ENCODE data around the gene OPCML. TPM values are rescaled to one million over a fixed set of nuclear protein-coding genes. Genes with fewer than 3 reads are reported as not detected.

The OPCML gene
- total and polyA plus RNA-seq, 2 experiments from 2014 or later = 1.2 to 4.4 TPM

DNA sequence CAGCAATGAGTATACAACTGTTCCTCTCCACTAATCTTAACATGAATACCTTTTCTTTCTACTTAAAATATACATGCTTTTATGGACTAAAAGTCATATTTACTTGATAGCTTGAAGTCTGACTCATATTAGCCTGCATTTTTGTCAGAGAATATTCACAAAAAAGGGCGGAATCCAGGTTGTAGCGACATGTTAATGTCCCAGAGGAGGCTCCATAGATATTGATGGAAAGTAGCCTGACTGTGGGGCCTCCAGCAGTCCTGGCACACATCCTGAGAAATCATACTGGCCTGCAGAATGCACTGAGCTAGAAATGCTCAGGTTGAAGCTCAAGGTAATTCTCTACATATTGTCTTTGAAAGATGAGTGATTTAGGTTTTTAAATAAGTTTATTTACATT, 1110.7 kb downstream of the OPCML start (continued):
- TF ChIP-seq, protein P1, sequence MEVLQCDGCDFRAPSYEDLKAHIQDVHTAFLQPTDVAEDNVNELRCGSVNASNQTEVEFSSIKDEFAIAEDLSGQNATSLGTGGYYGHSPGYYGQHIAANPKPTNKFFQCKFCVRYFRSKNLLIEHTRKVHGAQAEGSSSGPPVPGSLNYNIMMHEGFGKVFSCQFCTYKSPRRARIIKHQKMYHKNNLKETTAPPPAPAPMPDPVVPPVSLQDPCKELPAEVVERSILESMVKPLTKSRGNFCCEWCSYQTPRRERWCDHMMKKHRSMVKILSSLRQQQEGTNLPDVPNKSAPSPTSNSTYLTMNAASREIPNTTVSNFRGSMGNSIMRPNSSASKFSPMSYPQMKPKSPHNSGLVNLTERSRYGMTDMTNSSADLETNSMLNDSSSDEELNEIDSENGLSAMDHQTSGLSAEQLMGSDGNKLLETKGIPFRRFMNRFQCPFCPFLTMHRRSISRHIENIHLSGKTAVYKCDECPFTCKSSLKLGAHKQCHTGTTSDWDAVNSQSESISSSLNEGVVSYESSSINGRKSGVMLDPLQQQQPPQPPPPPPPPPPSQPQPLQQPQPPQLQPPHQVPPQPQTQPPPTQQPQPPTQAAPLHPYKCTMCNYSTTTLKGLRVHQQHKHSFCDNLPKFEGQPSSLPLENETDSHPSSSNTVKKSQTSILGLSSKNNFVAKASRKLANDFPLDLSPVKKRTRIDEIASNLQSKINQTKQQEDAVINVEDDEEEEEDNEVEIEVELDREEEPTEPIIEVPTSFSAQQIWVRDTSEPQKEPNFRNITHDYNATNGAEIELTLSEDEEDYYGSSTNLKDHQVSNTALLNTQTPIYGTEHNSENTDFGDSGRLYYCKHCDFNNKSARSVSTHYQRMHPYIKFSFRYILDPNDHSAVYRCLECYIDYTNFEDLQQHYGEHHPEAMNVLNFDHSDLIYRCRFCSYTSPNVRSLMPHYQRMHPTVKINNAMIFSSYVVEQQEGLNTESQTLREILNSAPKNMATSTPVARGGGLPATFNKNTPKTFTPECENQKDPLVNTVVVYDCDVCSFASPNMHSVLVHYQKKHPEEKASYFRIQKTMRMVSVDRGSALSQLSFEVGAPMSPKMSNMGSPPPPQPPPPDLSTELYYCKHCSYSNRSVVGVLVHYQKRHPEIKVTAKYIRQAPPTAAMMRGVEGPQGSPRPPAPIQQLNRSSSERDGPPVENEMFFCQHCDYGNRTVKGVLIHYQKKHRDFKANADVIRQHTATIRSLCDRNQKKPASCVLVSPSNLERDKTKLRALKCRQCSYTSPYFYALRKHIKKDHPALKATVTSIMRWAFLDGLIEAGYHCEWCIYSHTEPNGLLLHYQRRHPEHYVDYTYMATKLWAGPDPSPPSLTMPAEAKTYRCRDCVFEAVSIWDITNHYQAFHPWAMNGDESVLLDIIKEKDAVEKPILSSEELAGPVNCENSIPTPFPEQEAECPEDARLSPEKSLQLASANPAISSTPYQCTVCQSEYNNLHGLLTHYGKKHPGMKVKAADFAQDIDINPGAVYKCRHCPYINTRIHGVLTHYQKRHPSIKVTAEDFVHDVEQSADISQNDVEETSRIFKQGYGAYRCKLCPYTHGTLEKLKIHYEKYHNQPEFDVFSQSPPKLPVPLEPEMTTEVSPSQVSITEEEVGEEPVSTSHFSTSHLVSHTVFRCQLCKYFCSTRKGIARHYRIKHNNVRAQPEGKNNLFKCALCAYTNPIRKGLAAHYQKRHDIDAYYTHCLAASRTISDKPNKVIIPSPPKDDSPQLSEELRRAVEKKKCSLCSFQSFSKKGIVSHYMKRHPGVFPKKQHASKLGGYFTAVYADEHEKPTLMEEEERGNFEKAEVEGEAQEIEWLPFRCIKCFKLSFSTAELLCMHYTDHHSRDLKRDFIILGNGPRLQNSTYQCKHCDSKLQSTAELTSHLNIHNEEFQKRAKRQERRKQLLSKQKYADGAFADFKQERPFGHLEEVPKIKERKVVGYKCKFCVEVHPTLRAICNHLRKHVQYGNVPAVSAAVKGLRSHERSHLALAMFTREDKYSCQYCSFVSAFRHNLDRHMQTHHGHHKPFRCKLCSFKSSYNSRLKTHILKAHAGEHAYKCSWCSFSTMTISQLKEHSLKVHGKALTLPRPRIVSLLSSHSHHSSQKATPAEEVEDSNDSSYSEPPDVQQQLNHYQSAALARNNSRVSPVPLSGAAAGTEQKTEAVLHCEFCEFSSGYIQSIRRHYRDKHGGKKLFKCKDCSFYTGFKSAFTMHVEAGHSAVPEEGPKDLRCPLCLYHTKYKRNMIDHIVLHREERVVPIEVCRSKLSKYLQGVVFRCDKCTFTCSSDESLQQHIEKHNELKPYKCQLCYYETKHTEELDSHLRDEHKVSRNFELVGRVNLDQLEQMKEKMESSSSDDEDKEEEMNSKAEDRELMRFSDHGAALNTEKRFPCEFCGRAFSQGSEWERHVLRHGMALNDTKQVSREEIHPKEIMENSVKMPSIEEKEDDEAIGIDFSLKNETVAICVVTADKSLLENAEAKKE (CRISPR knock-in tag; IDR thresholded peaks at IDR 0.05) = no peak

DNA sequence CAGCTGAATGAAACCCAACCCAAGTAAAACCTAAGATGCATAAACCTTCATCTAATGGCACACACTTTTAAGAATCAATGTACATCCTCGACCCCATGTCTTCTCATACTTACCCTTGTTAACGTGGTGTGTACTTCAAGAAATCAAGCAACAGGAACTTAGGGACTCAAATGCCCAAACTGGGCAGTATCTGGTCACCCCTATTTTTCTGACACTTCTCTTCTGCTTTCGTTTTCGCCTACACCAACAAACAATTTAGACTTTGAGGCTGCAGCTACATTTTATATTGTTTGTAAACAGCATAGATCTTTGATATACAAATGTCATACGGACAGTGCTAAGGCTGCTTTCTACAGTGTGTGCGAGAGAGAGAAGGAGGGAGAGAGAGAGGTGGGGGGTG, 1117.8 kb downstream of the OPCML start:
- ATAC-seq = no peak
- Histone ChIP-seq H3K9me2 (ENCODE audit: insufficient read depth) (no peaks in the 10 kb centered on the region), H3K4me2 (no peak overlapping the region), H3K79me2 (replicated peaks; ENCODE audit: insufficient read depth) (no peaks in the 10 kb centered on the region), H3K36me3 (ENCODE audit: insufficient read depth) (no peaks in the 10 kb centered on the region), H3K4me3 (no peak overlapping the region), H3K4me1 (ENCODE audit: insufficient read depth) (no peaks in the 10 kb centered on the region), H2AFZ (no peak overlapping the region), H3K27me3 (ENCODE audit: insufficient read depth) (no peaks in the 10 kb centered on the region), H4K20me1 (replicated peaks; ENCODE audit: insufficient read depth) (no peaks in the 10 kb centered on the region), H3F3A (replicated peaks; ENCODE audit: low read depth) (no peaks in the 10 kb centered on the region), H3K27ac (ENCODE audit: low read depth) (no peak overlapping the region)
- TF ChIP-seq JUNB (IDR thresholded peaks at IDR 0.05; ENCODE audit: unreplicated experiment) = no peak
- Mint-ChIP-seq H3K4me3 (no peak overlapping the region), H3K36me3 (ENCODE audit: low read depth) (no peaks in the 10 kb centered on the region), H3K4me1 (no peaks in the 10 kb centered on the region), H3K27ac (no peak overlapping the region), H3K27me3 (ENCODE audit: insufficient read depth, low read depth, poor library complexity) (no peaks in the 10 kb centered on the region), H3K9me3 (no peaks in the 10 kb centered on the region)
- DNase-seq (ENCODE audit: low spot score) = no peak

DNA sequence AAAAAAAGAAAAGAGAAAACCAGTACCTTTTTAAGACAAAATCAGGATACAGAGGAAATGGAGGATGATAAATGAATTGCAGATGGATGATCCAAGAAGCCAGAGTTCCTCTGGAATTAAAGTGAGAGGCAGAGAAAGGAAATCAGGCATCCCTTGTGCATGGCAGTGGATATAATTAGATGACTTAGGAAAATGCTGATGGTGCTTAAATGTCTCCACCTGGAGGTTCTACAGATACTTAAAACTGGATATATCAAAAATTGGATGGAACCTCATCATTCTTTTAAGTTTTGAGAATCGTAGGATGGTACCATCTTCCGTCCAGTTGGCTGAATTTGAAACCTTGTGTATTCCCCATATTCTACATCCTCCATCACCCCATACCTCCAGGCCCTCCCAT, 1121.9 kb downstream of the OPCML start:
- H3K27ac ChIP-seq (ENCODE audit: low read depth) = no peak overlapping the region
- H3K27me3 Mint-ChIP-seq (ENCODE audit: insufficient read depth, low read depth, poor library complexity) = no peaks in the 10 kb centered on the region
- H3K4me2 ChIP-seq = no peak overlapping the region
- H3K4me1 ChIP-seq (ENCODE audit: insufficient read depth) = peaks cover 11% of the 10 kb centered on the region; the same call in 1 of the 2 replicates
- no peaks in the 10 kb centered on the region for H3K36me3 ChIP-seq (ENCODE audit: insufficient read depth)
- no peak for DNase-seq (ENCODE audit: low spot score)
- no peak overlapping the region for H2AFZ ChIP-seq
- no peaks in the 10 kb centered on the region for H3K79me2 ChIP-seq (replicated peaks; ENCODE audit: insufficient read depth)
- H3K4me1 Mint-ChIP-seq = peaks cover 12% of the 10 kb centered on the region; the same call in 2 of the 3 replicates
- H4K20me1 ChIP-seq (replicated peaks; ENCODE audit: insufficient read depth) = no peaks in the 10 kb centered on the region
- H3K4me3 Mint-ChIP-seq = no peak overlapping the region
- no peaks in the 10 kb centered on the region for H3K9me3 Mint-ChIP-seq
- no peaks in the 10 kb centered on the region for H3K36me3 Mint-ChIP-seq (ENCODE audit: low read depth)
- H3K4me3 ChIP-seq = no peak overlapping the region
- no peaks in the 10 kb centered on the region for H3K9me2 ChIP-seq (ENCODE audit: insufficient read depth)
- no peaks in the 10 kb centered on the region for H3K27me3 ChIP-seq (ENCODE audit: insufficient read depth)
- H3F3A ChIP-seq (replicated peaks; ENCODE audit: low read depth) = no peaks in the 10 kb centered on the region
- no peak overlapping the region for H3K27ac Mint-ChIP-seq
- no peak for ATAC-seq
- TF ChIP-seq JUNB (IDR thresholded peaks at IDR 0.05; ENCODE audit: unreplicated experiment) = no peak
- TF ChIP-seq NANOG (IDR thresholded peaks at IDR 0.05; ENCODE audit: borderline replicate concordance) = no peak
- TF ChIP-seq, protein P2, sequence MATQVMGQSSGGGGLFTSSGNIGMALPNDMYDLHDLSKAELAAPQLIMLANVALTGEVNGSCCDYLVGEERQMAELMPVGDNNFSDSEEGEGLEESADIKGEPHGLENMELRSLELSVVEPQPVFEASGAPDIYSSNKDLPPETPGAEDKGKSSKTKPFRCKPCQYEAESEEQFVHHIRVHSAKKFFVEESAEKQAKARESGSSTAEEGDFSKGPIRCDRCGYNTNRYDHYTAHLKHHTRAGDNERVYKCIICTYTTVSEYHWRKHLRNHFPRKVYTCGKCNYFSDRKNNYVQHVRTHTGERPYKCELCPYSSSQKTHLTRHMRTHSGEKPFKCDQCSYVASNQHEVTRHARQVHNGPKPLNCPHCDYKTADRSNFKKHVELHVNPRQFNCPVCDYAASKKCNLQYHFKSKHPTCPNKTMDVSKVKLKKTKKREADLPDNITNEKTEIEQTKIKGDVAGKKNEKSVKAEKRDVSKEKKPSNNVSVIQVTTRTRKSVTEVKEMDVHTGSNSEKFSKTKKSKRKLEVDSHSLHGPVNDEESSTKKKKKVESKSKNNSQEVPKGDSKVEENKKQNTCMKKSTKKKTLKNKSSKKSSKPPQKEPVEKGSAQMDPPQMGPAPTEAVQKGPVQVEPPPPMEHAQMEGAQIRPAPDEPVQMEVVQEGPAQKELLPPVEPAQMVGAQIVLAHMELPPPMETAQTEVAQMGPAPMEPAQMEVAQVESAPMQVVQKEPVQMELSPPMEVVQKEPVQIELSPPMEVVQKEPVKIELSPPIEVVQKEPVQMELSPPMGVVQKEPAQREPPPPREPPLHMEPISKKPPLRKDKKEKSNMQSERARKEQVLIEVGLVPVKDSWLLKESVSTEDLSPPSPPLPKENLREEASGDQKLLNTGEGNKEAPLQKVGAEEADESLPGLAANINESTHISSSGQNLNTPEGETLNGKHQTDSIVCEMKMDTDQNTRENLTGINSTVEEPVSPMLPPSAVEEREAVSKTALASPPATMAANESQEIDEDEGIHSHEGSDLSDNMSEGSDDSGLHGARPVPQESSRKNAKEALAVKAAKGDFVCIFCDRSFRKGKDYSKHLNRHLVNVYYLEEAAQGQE (IDR thresholded peaks at IDR 0.05; ENCODE audit: unreplicated experiment) = no peak
- no peak for TF ChIP-seq ZNF114 (CRISPR knock-in tag; IDR thresholded peaks at IDR 0.05)
- TF ChIP-seq CREB1 (CRISPR knock-in tag; IDR thresholded peaks at IDR 0.05; ENCODE audit: low read depth) = no peak
- TF ChIP-seq, protein P3, sequence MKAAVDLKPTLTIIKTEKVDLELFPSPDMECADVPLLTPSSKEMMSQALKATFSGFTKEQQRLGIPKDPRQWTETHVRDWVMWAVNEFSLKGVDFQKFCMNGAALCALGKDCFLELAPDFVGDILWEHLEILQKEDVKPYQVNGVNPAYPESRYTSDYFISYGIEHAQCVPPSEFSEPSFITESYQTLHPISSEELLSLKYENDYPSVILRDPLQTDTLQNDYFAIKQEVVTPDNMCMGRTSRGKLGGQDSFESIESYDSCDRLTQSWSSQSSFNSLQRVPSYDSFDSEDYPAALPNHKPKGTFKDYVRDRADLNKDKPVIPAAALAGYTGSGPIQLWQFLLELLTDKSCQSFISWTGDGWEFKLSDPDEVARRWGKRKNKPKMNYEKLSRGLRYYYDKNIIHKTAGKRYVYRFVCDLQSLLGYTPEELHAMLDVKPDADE (IDR thresholded peaks at IDR 0.05) = no peak
- TF ChIP-seq, protein P4, sequence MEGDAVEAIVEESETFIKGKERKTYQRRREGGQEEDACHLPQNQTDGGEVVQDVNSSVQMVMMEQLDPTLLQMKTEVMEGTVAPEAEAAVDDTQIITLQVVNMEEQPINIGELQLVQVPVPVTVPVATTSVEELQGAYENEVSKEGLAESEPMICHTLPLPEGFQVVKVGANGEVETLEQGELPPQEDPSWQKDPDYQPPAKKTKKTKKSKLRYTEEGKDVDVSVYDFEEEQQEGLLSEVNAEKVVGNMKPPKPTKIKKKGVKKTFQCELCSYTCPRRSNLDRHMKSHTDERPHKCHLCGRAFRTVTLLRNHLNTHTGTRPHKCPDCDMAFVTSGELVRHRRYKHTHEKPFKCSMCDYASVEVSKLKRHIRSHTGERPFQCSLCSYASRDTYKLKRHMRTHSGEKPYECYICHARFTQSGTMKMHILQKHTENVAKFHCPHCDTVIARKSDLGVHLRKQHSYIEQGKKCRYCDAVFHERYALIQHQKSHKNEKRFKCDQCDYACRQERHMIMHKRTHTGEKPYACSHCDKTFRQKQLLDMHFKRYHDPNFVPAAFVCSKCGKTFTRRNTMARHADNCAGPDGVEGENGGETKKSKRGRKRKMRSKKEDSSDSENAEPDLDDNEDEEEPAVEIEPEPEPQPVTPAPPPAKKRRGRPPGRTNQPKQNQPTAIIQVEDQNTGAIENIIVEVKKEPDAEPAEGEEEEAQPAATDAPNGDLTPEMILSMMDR (conservative IDR thresholded peaks at IDR 0.05; ENCODE audit: low read depth in 2 of 2) = no peak

Measured in GM23338 (cell line).